ENCODE results near the gene MED17. TPM values are rescaled to one million over a fixed set of nuclear protein-coding genes. Genes with fewer than 3 reads are reported as not detected.
A peak's percentile ranks its signal among the peaks of the same experiment; 100 is the strongest.

MED17 gene
- total RNA-seq, 1 experiment from 2014 or later = 29.6 TPM

DNA sequence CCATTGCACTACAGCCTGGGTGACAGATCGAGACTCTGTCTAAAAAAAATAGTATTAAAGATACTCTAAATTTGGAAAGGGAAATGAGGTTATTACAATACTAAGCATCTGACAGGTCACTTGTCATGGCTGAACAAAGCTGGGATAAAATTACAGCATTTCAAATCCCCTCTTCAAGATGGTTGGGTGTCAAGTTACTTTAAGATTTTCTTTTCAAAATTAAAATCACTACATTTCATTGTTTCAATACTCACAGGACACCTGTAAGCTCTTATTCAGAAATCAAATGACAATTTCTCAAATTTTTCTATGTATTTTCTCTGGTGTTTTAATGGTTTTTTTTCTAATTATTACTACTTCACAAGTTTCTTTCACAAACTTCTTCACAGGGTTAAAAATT is 48.5 kb upstream of the MED17 start:
- H3K4me3 Mint-ChIP-seq = peak overlapping the region; percentile 40
- TF ChIP-seq, protein P1, sequence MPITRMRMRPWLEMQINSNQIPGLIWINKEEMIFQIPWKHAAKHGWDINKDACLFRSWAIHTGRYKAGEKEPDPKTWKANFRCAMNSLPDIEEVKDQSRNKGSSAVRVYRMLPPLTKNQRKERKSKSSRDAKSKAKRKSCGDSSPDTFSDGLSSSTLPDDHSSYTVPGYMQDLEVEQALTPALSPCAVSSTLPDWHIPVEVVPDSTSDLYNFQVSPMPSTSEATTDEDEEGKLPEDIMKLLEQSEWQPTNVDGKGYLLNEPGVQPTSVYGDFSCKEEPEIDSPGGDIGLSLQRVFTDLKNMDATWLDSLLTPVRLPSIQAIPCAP (CRISPR knock-in tag; IDR thresholded peaks at IDR 0.05) = no peak
- no peak for TF ChIP-seq USF2 (CRISPR knock-in tag; IDR thresholded peaks at IDR 0.05)
- no peak for TF ChIP-seq TEAD1 (CRISPR knock-in tag; IDR thresholded peaks at IDR 0.05)
- TF ChIP-seq ZNF121 (CRISPR knock-in tag; IDR thresholded peaks at IDR 0.05) = no peak
- no peak for TF ChIP-seq ZNF423 (CRISPR knock-in tag; IDR thresholded peaks at IDR 0.05)
- no peak for TF ChIP-seq E2F1 (CRISPR knock-in tag; IDR thresholded peaks at IDR 0.05)
- TF ChIP-seq HMGA2 (CRISPR knock-in tag; IDR thresholded peaks at IDR 0.05) = no peak
- no peak for TF ChIP-seq ZNF317 (CRISPR knock-in tag; IDR thresholded peaks at IDR 0.05; ENCODE audit: borderline replicate concordance, low read depth)
- TF ChIP-seq NR1H2 (CRISPR knock-in tag; IDR thresholded peaks at IDR 0.05) = no peak
- no peak for TF ChIP-seq GTF2I (CRISPR knock-in tag; conservative IDR thresholded peaks at IDR 0.05)
- TF ChIP-seq OVOL2 (CRISPR knock-in tag; IDR thresholded peaks at IDR 0.05; ENCODE audit: borderline replicate concordance) = no peak
- TF ChIP-seq ZNF396 (CRISPR knock-in tag; IDR thresholded peaks at IDR 0.05; ENCODE audit: borderline replicate concordance) = no peak
- TF ChIP-seq, protein P2, sequence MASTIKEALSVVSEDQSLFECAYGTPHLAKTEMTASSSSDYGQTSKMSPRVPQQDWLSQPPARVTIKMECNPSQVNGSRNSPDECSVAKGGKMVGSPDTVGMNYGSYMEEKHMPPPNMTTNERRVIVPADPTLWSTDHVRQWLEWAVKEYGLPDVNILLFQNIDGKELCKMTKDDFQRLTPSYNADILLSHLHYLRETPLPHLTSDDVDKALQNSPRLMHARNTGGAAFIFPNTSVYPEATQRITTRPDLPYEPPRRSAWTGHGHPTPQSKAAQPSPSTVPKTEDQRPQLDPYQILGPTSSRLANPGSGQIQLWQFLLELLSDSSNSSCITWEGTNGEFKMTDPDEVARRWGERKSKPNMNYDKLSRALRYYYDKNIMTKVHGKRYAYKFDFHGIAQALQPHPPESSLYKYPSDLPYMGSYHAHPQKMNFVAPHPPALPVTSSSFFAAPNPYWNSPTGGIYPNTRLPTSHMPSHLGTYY (CRISPR knock-in tag; IDR thresholded peaks at IDR 0.05) = no peak
- no peak for TF ChIP-seq TCF7 (CRISPR knock-in tag; IDR thresholded peaks at IDR 0.05; ENCODE audit: low read depth)
- TF ChIP-seq, protein P3, sequence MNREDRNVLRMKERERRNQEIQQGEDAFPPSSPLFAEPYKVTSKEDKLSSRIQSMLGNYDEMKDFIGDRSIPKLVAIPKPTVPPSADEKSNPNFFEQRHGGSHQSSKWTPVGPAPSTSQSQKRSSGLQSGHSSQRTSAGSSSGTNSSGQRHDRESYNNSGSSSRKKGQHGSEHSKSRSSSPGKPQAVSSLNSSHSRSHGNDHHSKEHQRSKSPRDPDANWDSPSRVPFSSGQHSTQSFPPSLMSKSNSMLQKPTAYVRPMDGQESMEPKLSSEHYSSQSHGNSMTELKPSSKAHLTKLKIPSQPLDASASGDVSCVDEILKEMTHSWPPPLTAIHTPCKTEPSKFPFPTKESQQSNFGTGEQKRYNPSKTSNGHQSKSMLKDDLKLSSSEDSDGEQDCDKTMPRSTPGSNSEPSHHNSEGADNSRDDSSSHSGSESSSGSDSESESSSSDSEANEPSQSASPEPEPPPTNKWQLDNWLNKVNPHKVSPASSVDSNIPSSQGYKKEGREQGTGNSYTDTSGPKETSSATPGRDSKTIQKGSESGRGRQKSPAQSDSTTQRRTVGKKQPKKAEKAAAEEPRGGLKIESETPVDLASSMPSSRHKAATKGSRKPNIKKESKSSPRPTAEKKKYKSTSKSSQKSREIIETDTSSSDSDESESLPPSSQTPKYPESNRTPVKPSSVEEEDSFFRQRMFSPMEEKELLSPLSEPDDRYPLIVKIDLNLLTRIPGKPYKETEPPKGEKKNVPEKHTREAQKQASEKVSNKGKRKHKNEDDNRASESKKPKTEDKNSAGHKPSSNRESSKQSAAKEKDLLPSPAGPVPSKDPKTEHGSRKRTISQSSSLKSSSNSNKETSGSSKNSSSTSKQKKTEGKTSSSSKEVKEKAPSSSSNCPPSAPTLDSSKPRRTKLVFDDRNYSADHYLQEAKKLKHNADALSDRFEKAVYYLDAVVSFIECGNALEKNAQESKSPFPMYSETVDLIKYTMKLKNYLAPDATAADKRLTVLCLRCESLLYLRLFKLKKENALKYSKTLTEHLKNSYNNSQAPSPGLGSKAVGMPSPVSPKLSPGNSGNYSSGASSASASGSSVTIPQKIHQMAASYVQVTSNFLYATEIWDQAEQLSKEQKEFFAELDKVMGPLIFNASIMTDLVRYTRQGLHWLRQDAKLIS (CRISPR knock-in tag; IDR thresholded peaks at IDR 0.05; ENCODE audit: borderline replicate concordance) = no peak
- no peak for TF ChIP-seq PRRX2 (CRISPR knock-in tag; IDR thresholded peaks at IDR 0.05)
- TF ChIP-seq RELA (CRISPR knock-in tag; IDR thresholded peaks at IDR 0.05; ENCODE audit: borderline replicate concordance) = no peak
- no peak for TF ChIP-seq CREM (CRISPR knock-in tag; IDR thresholded peaks at IDR 0.05)
- no peak for TF ChIP-seq NFATC4 (CRISPR knock-in tag; IDR thresholded peaks at IDR 0.05)
- H3K36me3 Mint-ChIP-seq = peaks cover 97% of the 10 kb centered on the region
- peaks cover 47% of the 10 kb centered on the region for H3K4me1 Mint-ChIP-seq
- ATAC-seq = no peak
- DNase-seq (ENCODE audit: low spot score) = no peak
- no peaks in the 10 kb centered on the region for H3K9me3 Mint-ChIP-seq
- peak overlapping the region; percentile 50 for H3K27ac Mint-ChIP-seq
- H3K27me3 Mint-ChIP-seq (ENCODE audit: low read depth) = no peaks in the 10 kb centered on the region
- POLR2A ChIA-PET = interaction anchor here (1.6 kb wide), 1 partner anchor 48 kb away, joined by 4 read pairs; the partner anchor contains the start of gene MED17
- CTCF ChIA-PET = no interaction called here

- ChIA-PET CTCF (no interaction called here), POLR2A (no interaction called here)
- Mint-ChIP-seq H3K36me3 (peaks cover 99% of the 10 kb centered on the region), H3K9me3 (no peaks in the 10 kb centered on the region), H3K4me3 (peak overlapping the region; percentile 40), H3K27ac (peak overlapping the region; percentile 50; the same call in 1 of the 2 replicates), H3K4me1 (peaks cover 47% of the 10 kb centered on the region), H3K27me3 (ENCODE audit: low read depth) (no peaks in the 10 kb centered on the region)
- no peak for DNase-seq (ENCODE audit: low spot score)
- ATAC-seq = no peak
- no peak for TF ChIP-seq ZNF121 (CRISPR knock-in tag; IDR thresholded peaks at IDR 0.05)
- TF ChIP-seq, protein P3 (CRISPR knock-in tag; IDR thresholded peaks at IDR 0.05; ENCODE audit: borderline replicate concordance) = no peak
- TF ChIP-seq, protein P4, sequence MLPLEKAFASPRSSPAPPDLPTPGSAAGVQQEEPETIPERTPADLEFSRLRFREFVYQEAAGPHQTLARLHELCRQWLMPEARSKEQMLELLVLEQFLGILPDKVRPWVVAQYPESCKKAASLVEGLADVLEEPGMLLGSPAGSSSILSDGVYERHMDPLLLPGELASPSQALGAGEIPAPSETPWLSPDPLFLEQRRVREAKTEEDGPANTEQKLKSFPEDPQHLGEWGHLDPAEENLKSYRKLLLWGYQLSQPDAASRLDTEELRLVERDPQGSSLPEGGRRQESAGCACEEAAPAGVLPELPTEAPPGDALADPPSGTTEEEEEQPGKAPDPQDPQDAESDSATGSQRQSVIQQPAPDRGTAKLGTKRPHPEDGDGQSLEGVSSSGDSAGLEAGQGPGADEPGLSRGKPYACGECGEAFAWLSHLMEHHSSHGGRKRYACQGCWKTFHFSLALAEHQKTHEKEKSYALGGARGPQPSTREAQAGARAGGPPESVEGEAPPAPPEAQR (CRISPR knock-in tag; IDR thresholded peaks at IDR 0.05) = no peak
- TF ChIP-seq GRHL2 (CRISPR knock-in tag; IDR thresholded peaks at IDR 0.05; ENCODE audit: insufficient replicate concordance, severe bottlenecking) = no peak
Observed at GRCh38 chr11:93736129-93736528, 48.0 kb upstream of the MED17 start.

All from WTC11 (cell line).